Neuronal stem cell (in vitro differentiated cells): Measurements from ENCODE around the gene ZMYM1. TPM values are rescaled to one million over a fixed set of nuclear protein-coding genes. Genes with fewer than 3 reads are reported as not detected.

ENCODE experiments used
- DNase-seq: peaks from one replicate; pipeline ENCODE4 v3.0.0-alpha.2; 2013; ENCODE audit warnings: low spot score
- H2AFZ ChIP-seq: one replicate; pipeline ENCODE4 v1.6.1; 2013; ENCODE audit warnings: mild to moderate bottlenecking, low read length, inconsistent platforms
- H2AK5ac ChIP-seq: 2 replicates; pipeline ENCODE4 v1.6.1; 2013; ENCODE audit warnings: low read depth, mild to moderate bottlenecking, inconsistent platforms, low read length, moderate library complexity, mixed read lengths
- H2BK120ac ChIP-seq: 2 replicates; pipeline ENCODE4 v1.6.1; 2013; ENCODE audit warnings: low read depth, mild to moderate bottlenecking, inconsistent platforms, low read length, moderate library complexity, mixed read lengths
- H2BK12ac ChIP-seq: one replicate; pipeline ENCODE4 v1.6.1; 2013; ENCODE audit warnings: low read length, inconsistent platforms
- H2BK15ac ChIP-seq: 2 replicates; pipeline ENCODE4 v1.6.1; 2013; ENCODE audit warnings: mild to moderate bottlenecking, low read length, inconsistent platforms, mixed read lengths
- H2BK5ac ChIP-seq: one replicate; pipeline ENCODE4 v1.6.1; 2013; ENCODE audit warnings: inconsistent platforms, mild to moderate bottlenecking, low read length, moderate library complexity
- H3K14ac ChIP-seq: one replicate; pipeline ENCODE4 v1.6.1; 2013; ENCODE audit warnings: low read length, inconsistent platforms
- H3K18ac ChIP-seq: 2 replicates; pipeline ENCODE4 v1.6.1; 2013; ENCODE audit warnings: low read length, inconsistent platforms
- H3K23ac ChIP-seq: 2 replicates; pipeline ENCODE4 v1.6.1; 2013; ENCODE audit warnings: low read depth, mild to moderate bottlenecking, mixed read lengths, low read length, inconsistent platforms; ENCODE audit not compliant: poor library complexity
- H3K27ac ChIP-seq: replicated peaks from 3 replicates; pipeline ENCODE4 v1.5.1; 2013; ENCODE audit warnings: low read length, inconsistent platforms
- H3K27me3 ChIP-seq, 3 experiments: 2 replicates each; pipeline ENCODE4 v1.6.1; 2013; ENCODE audit warnings: low read length in 3 of 3, mild to moderate bottlenecking in 2 of 3, inconsistent platforms in 1 of 3, low read depth in 1 of 3, mixed read lengths in 1 of 3, moderate library complexity in 1 of 3; ENCODE audit not compliant: control insufficient read depth in 3 of 3, insufficient read depth in 3 of 3
- H3K36me3 ChIP-seq, 2 donors: replicated peaks in 1 of 2; 2 replicates each; pipeline ENCODE4 v1.6.1; 2013; ENCODE audit warnings: low read length in 2 of 2; ENCODE audit not compliant: control insufficient read depth in 2 of 2, insufficient read depth in 2 of 2
- H3K4ac ChIP-seq: 2 replicates; pipeline ENCODE4 v1.6.1; 2013; ENCODE audit warnings: inconsistent platforms, mild to moderate bottlenecking, low read length, moderate library complexity
- H3K4me1 ChIP-seq, 2 donors: 1 replicate in 1 of 2; 2 replicates in 1 of 2; pipeline ENCODE4 v1.6.1; 2013; ENCODE audit warnings: low read length in 2 of 2, low read depth in 1 of 2; ENCODE audit not compliant: control insufficient read depth in 2 of 2, insufficient read depth in 1 of 2
- H3K4me2 ChIP-seq: one replicate; pipeline ENCODE4 v1.6.1; 2013; ENCODE audit warnings: mild to moderate bottlenecking, low read length, inconsistent platforms; ENCODE audit not compliant: insufficient read depth, poor library complexity, severe bottlenecking
- H3K4me3 ChIP-seq, 2 donors: 2 replicates each; pipeline ENCODE4 v1.5.1; 2013; ENCODE audit warnings: low read length in 2 of 2, mild to moderate bottlenecking in 2 of 2, inconsistent platforms in 1 of 2, moderate library complexity in 1 of 2
- H3K79me1 ChIP-seq: one replicate; pipeline ENCODE4 v1.6.1; 2013; ENCODE audit warnings: low read depth, mild to moderate bottlenecking, inconsistent platforms, low read length, moderate library complexity
- H3K9ac ChIP-seq: one replicate; pipeline ENCODE4 v1.6.1; 2013; ENCODE audit warnings: mild to moderate bottlenecking, low read depth, low read length, inconsistent platforms; ENCODE audit not compliant: poor library complexity
- H3K9me3 ChIP-seq, 2 donors: replicated peaks in 1 of 2; 2 replicates each; pipeline versions ENCODE3 to v1.6.1; 2013; ENCODE audit warnings: low read length in 2 of 2, mild to moderate bottlenecking in 2 of 2, inconsistent platforms in 1 of 2, low read depth in 1 of 2, mixed read lengths in 1 of 2, moderate library complexity in 1 of 2; ENCODE audit not compliant: control insufficient read depth in 2 of 2, insufficient read depth in 1 of 2
- H4K8ac ChIP-seq: one replicate; pipeline ENCODE4 v1.6.1; 2013; ENCODE audit warnings: low read depth, mild to moderate bottlenecking, inconsistent platforms, low read length, moderate library complexity
- H4K91ac ChIP-seq: one replicate; pipeline ENCODE4 v1.6.1; 2013; ENCODE audit warnings: low read length, low read depth, mild to moderate bottlenecking, inconsistent platforms; ENCODE audit not compliant: poor library complexity
- WGBS, 2 donors: extraction: QIAGEN DNeasy Blood & Tissue Kit; methylation state at CpG; one replicate each; pipeline ENCODE4 v1.1.7; 2013; ENCODE audit warnings: missing lambda C conversion rate in 2 of 2, mixed read lengths in 1 of 2; ENCODE audit not compliant: insufficient read length in 2 of 2, insufficient replicate concordance in 1 of 2; ENCODE audit errors: extremely low coverage in 2 of 2; 5-methylcytosine and 5-hydroxymethylcytosine counted together
- polyA plus RNA-seq, 2 experiments: library from polyadenylated mRNA; stranded (reverse); fragments of 200-250 nt; gene quantifications; one replicate each; pipeline ENCODE4 v1.2.3, GENCODE V29; 2013

Gene ZMYM1
- polyA plus RNA-seq (2013, experiment 1 of 2) = 17.2 TPM
- polyA plus RNA-seq (2013, experiment 2 of 2) = 18.5 TPM

DNA sequence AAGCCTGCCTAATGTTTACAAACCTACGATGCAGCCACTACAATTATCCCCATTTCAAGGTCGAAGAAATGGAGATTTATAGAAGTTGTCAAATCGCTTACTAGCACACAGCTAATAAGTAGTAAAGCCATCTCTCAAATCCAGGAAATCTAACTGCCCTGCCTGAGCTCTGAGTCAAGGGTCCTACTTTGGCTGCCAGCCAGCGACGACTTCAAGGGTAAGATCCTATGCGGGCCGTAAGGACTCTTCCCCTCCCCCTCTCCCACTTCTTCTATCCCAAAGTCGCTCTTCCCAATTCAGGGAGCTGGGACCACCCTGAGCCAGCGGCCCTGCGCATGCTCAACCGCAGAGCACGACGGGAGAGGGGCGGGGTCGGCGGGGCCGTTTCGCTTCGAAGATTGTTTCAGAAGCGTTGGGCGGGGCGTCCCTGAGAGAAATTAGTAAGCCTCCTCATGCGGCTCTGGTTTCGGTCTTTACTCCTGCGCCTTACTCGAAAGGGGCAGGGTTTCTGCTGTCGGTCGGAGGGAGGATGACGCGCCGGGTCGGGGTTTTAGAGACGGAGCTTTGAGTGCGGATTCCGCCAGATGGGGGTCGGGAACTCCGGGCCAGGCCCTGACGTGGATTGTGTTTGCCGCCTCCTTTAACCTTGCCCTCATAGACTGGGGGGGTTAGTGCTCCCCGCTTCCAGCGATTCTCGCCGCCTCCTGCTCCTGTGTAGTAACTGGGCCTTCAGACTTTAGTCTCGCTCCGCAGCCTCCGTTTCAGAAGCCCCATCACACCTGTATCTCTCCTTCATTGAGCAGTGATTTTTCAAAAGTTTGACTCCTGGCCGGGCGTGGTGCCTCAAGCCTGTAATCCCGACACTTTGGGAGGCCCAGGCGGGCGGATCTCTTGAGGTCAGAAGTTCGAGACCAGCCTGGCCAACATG is at the start of gene ZMYM1:
ZMYM1 (plus strand) TSS at position 383 of the 928 bp plus-strand sequence. CDS start 14,603 bp downstream, outside the sequence.
- H2BK12ac ChIP-seq = no peak within 1 kb of the TSS
- no peak within 1 kb of the TSS for H2BK15ac ChIP-seq
- H3K27ac ChIP-seq = peak within 1 kb of the TSS; percentile 93
- peaks cover 0 to 5% of the 10 kb centered on the region in 2 donors for H3K4me1 ChIP-seq
- peak within 1 kb of the TSS; percentile 66 for H3K4me2 ChIP-seq
- peak within 1 kb of the TSS; percentile 71 for H3K9ac ChIP-seq
- H3K4me3 ChIP-seq = peak within 1 kb of the TSS; percentile 92 to 94
- H3K36me3 ChIP-seq = peaks cover 1 to 27% of the 10 kb centered on the region in 2 donors
- H2AFZ ChIP-seq = peak within 1 kb of the TSS; percentile 77
- peak; percentile 86 for DNase-seq
- no peak within 1 kb of the TSS for H3K4ac ChIP-seq
- no peaks in the 10 kb centered on the region for H3K27me3 ChIP-seq
- H3K23ac ChIP-seq = peak within 1 kb of the TSS; percentile 88
- no peak within 1 kb of the TSS for H2BK120ac ChIP-seq
- H2BK5ac ChIP-seq = no peak within 1 kb of the TSS
- peak within 1 kb of the TSS; percentile 80 for H3K18ac ChIP-seq
- H3K14ac ChIP-seq = no peak within 1 kb of the TSS
- peaks cover 0 to 11% of the 10 kb centered on the region in 2 donors for H3K9me3 ChIP-seq
- WGBS, 2 donors = no CpG with 5 or more reads among the region's 52 CpGs
- no peak within 1 kb of the TSS for H4K91ac ChIP-seq
- H2AK5ac ChIP-seq = peak within 1 kb of the TSS; percentile 50
- peaks cover 2% of the 10 kb centered on the region for H3K79me1 ChIP-seq
- no peak within 1 kb of the TSS for H4K8ac ChIP-seq

DNA sequence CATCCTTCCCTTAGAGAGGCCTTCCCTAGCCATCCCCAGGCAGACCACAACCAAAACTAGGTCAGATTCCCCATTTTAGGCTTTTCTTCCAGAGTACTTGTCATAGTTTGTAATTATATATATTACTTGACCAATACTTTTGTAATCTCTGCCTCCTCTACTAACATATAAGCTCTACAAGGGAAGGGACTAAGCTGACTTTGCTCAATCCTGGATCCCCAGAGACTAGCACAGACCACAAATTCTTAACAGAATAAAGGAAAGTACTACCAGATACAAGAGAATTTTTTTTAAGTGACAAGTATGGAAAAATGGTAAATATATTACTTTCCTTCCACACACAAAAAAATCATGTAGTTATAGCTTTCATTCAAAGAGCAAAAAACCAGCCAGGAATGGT is 49.4 kb upstream of the ZMYM1 start:
- Histone ChIP-seq H3K9me3 (peaks cover 4 to 14% of the 10 kb centered on the region in 2 donors), H2BK12ac (no peak overlapping the region), H3K79me1 (no peaks in the 10 kb centered on the region), H3K9ac (no peak overlapping the region), H3K4ac (no peak overlapping the region), H3K14ac (no peak overlapping the region), H3K23ac (no peak overlapping the region), H2BK5ac (no peak overlapping the region), H3K4me1 (no peaks in the 10 kb centered on the region), H4K91ac (no peak overlapping the region), H3K4me2 (no peak overlapping the region), H2BK120ac (no peak overlapping the region), H3K4me3 (no peak overlapping the region), H3K27ac (no peak overlapping the region), H2AFZ (no peak overlapping the region), H3K36me3 (peaks cover 0 to 28% of the 10 kb centered on the region in 2 donors), H3K18ac (no peak overlapping the region), H4K8ac (no peak overlapping the region), H2AK5ac (no peak overlapping the region), H2BK15ac (no peak overlapping the region), H3K27me3 (no peaks in the 10 kb centered on the region)
- no peak for DNase-seq

DNA sequence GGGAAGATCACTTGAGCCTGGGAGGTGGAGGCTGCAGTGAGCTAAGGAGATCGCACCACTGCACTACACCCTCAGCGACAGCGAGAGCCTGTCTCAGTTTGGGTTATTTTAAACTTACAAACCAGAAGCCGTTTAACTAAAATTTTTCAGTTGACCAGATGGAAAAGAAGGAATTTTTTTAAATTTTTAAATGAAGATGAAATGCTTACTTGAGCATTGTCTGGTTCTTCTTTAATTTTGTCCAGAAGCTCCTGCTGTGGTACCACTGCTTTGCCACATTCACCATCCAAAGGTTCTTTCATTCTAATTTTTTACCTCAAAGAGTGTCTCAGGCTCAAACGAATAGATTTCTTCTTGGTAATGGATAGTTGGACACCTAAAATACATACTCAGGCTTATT is 48.8 kb upstream of the ZMYM1 start:
- H3K23ac ChIP-seq = no peak overlapping the region
- no peak overlapping the region for H3K18ac ChIP-seq
- WGBS, 2 donors = no CpG with 5 or more reads among the region's 5 CpGs
- H3K9ac ChIP-seq = no peak overlapping the region
- H3K14ac ChIP-seq = no peak overlapping the region
- H4K91ac ChIP-seq = no peak overlapping the region
- no peaks in the 10 kb centered on the region for H3K27me3 ChIP-seq
- no peak overlapping the region for H2AK5ac ChIP-seq
- H3K4me3 ChIP-seq = peak overlapping the region in 1 of 2 donors; percentile 73
- DNase-seq = no peak
- H2BK12ac ChIP-seq = no peak overlapping the region
- no peak overlapping the region for H3K27ac ChIP-seq
- H2BK15ac ChIP-seq = no peak overlapping the region
- H4K8ac ChIP-seq = no peak overlapping the region
- no peak overlapping the region for H3K4me2 ChIP-seq
- H3K4ac ChIP-seq = no peak overlapping the region
- no peaks in the 10 kb centered on the region for H3K79me1 ChIP-seq
- H2BK120ac ChIP-seq = no peak overlapping the region
- H3K9me3 ChIP-seq = peaks cover 4 to 14% of the 10 kb centered on the region in 2 donors
- H2AFZ ChIP-seq = no peak overlapping the region
- H3K36me3 ChIP-seq = peaks cover 0 to 28% of the 10 kb centered on the region in 2 donors
- H2BK5ac ChIP-seq = no peak overlapping the region
- H3K4me1 ChIP-seq = no peaks in the 10 kb centered on the region

- WGBS, 2 donors = no CpG with 5 or more reads among the region's 17 CpGs
Measured at GRCh38 chr1:35030756-35031446, 48.3 kb upstream of the ZMYM1 start.

More at GRCh38 chr1:35030756-35031446, 48.3 kb upstream of the ZMYM1 start:
- Histone ChIP-seq H3K9me3 (peaks cover 4 to 14% of the 10 kb centered on the region in 2 donors), H2BK15ac (no peak overlapping the region), H2BK5ac (no peak overlapping the region), H4K8ac (no peak overlapping the region), H3K9ac (no peak overlapping the region), H3K18ac (peak overlapping the region; percentile 29), H2AFZ (peak overlapping the region; percentile 92), H2AK5ac (no peak overlapping the region), H4K91ac (no peak overlapping the region), H3K14ac (no peak overlapping the region), H2BK12ac (no peak overlapping the region), H3K4ac (no peak overlapping the region), H3K4me2 (peak overlapping the region; percentile 78), H3K27me3 (no peaks in the 10 kb centered on the region), H3K23ac (no peak overlapping the region), H2BK120ac (no peak overlapping the region), H3K4me1 (no peaks in the 10 kb centered on the region), H3K27ac (peak overlapping the region; percentile 99), H3K79me1 (no peaks in the 10 kb centered on the region), H3K4me3 (peak overlapping the region; percentile 73 to 99), H3K36me3 (peaks cover 0 to 28% of the 10 kb centered on the region in 2 donors)
- DNase-seq = no peak
